Trophoblast cell (in vitro differentiated cells and primary cell): ENCODE data around the gene BRS3.

ENCODE experiments used
- DNase-seq, 2 donors: peaks; one replicate each; pipeline ENCODE4 v3.0.0-alpha.2; 2016
- H2AFZ ChIP-seq: 2 replicates; pipeline ENCODE4 v1.6.1; 2013; ENCODE audit warnings: low read length, moderate library complexity, mild to moderate bottlenecking; ENCODE audit not compliant: insufficient read depth, poor library complexity
- H2AK5ac ChIP-seq: 2 replicates; pipeline ENCODE4 v1.6.1; 2013; ENCODE audit warnings: mild to moderate bottlenecking, low read length
- H2BK120ac ChIP-seq: 2 replicates; pipeline ENCODE4 v1.6.1; 2013; ENCODE audit warnings: low read length, mild to moderate bottlenecking, moderate library complexity; ENCODE audit not compliant: insufficient read depth, poor library complexity
- H2BK12ac ChIP-seq: 2 replicates; pipeline ENCODE4 v1.6.1; 2013; ENCODE audit warnings: mild to moderate bottlenecking, low read length, moderate library complexity
- H2BK5ac ChIP-seq: 2 replicates; pipeline ENCODE4 v1.6.1; 2013; ENCODE audit warnings: low read length, low read depth, moderate library complexity, mild to moderate bottlenecking; ENCODE audit not compliant: poor library complexity
- H3K14ac ChIP-seq: 2 replicates; pipeline ENCODE4 v1.6.1; 2013; ENCODE audit warnings: mild to moderate bottlenecking, low read length
- H3K18ac ChIP-seq: 2 replicates; pipeline ENCODE4 v1.6.1; 2013; ENCODE audit warnings: mild to moderate bottlenecking, low read length
- H3K23ac ChIP-seq: 2 replicates; pipeline ENCODE4 v1.6.1; 2013; ENCODE audit warnings: low read length
- H3K27ac ChIP-seq: 2 replicates; pipeline ENCODE4 v1.5.1; 2013; ENCODE audit warnings: low read depth, mild to moderate bottlenecking, inconsistent platforms, low read length, moderate library complexity
- H3K27me3 ChIP-seq: 2 replicates; pipeline ENCODE4 v1.6.1; 2013; ENCODE audit warnings: inconsistent platforms, mild to moderate bottlenecking, low read length, moderate library complexity; ENCODE audit not compliant: insufficient read depth
- H3K36me3 ChIP-seq, 2 experiments: 1 replicate in 1 of 2; 2 replicates in 1 of 2; pipeline ENCODE4 v1.6.1; 2013; ENCODE audit warnings: low read length in 2 of 2, mild to moderate bottlenecking in 2 of 2, moderate library complexity in 1 of 2; ENCODE audit not compliant: insufficient read depth in 2 of 2, control insufficient read depth in 1 of 2
- H3K4ac ChIP-seq: 2 replicates; pipeline ENCODE4 v1.6.1; 2013; ENCODE audit warnings: low read depth, mild to moderate bottlenecking, low read length, moderate library complexity
- H3K4me1 ChIP-seq, 2 experiments: 1 replicate in 1 of 2; 2 replicates in 1 of 2; pipeline ENCODE4 v1.6.1; 2013; ENCODE audit warnings: low read length in 2 of 2, mild to moderate bottlenecking in 2 of 2, moderate library complexity in 1 of 2; ENCODE audit not compliant: insufficient read depth in 2 of 2, control insufficient read depth in 1 of 2
- H3K4me2 ChIP-seq: 2 replicates; pipeline ENCODE4 v1.6.1; 2013; ENCODE audit warnings: inconsistent platforms, mild to moderate bottlenecking, low read length, moderate library complexity
- H3K4me3 ChIP-seq: 2 replicates; pipeline ENCODE4 v1.5.1; 2013; ENCODE audit warnings: mild to moderate bottlenecking, low read depth, low read length, inconsistent platforms
- H3K79me1 ChIP-seq: one replicate; pipeline ENCODE4 v1.6.1; 2013; ENCODE audit warnings: low read length
- H3K79me2 ChIP-seq: 2 replicates; pipeline ENCODE4 v1.6.1; 2013; ENCODE audit warnings: low read length, mild to moderate bottlenecking; ENCODE audit not compliant: control insufficient read depth, insufficient read depth, poor library complexity
- H3K9ac ChIP-seq: 2 replicates; pipeline ENCODE4 v1.6.1; 2013; ENCODE audit warnings: mild to moderate bottlenecking, low read length
- H3K9me3 ChIP-seq: 2 replicates; pipeline ENCODE4 v1.6.1; 2013; ENCODE audit warnings: low read depth, mild to moderate bottlenecking, control low read depth, inconsistent platforms, low read length; ENCODE audit not compliant: insufficient read depth
- H4K12ac ChIP-seq: 2 replicates; pipeline ENCODE4 v1.6.1; 2013; ENCODE audit warnings: low read depth, mild to moderate bottlenecking, low read length, moderate library complexity
- H4K8ac ChIP-seq: 2 replicates; pipeline ENCODE4 v1.6.1; 2013; ENCODE audit warnings: low read depth, mild to moderate bottlenecking, low read length, moderate library complexity
- H4K91ac ChIP-seq: one replicate; pipeline ENCODE4 v1.6.1; 2013; ENCODE audit warnings: low read depth, mild to moderate bottlenecking, low read length, moderate library complexity
- WGBS: extraction: QIAGEN DNeasy Blood & Tissue Kit; methylation state at CpG from one replicate; pipeline ENCODE4 v1.1.7; 2013; ENCODE audit warnings: missing lambda C conversion rate; ENCODE audit not compliant: insufficient read length, insufficient coverage; ENCODE audit errors: extremely low coverage; 5-methylcytosine and 5-hydroxymethylcytosine counted together

The BRS3 gene

DNA sequence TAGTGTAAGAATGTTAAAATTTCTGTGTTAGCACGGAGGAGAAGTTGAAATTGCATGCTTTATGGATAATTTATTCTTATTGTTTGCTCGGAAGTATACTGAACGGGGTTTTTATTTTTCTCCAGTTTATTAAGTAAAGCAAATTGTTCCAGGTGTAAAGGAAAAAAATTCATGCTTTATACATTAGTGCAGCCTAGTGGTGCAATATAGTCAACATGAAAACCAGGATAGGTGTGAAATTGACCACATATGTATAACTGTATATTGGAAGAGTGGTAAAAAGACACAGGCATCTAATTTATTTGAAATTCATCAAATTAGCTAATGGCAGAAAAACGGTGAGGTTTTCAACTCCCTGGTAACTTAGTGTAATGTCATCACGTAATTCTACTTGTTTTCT, 959 bp downstream of the BRS3 start:
- Histone ChIP-seq H3K14ac (no peak overlapping the region), H2BK120ac (no peak overlapping the region), H3K4me3 (no peak overlapping the region), H2AK5ac (no peak overlapping the region), H4K91ac (no peak overlapping the region), H3K9me3 (no peaks in the 10 kb centered on the region), H3K79me1 (no peaks in the 10 kb centered on the region), H2BK5ac (no peak overlapping the region), H3K27me3 (no peaks in the 10 kb centered on the region), H3K4me2 (no peak overlapping the region), H4K12ac (no peak overlapping the region), H3K23ac (no peak overlapping the region), H2AFZ (no peak overlapping the region), H3K36me3 (no peaks in the 10 kb centered on the region), H3K4me1 (no peaks in the 10 kb centered on the region), H4K8ac (no peak overlapping the region), H3K79me2 (no peaks in the 10 kb centered on the region), H3K4ac (no peak overlapping the region), H3K9ac (no peak overlapping the region), H2BK12ac (no peak overlapping the region), H3K27ac (no peak overlapping the region), H3K18ac (no peak overlapping the region)
- 100% methylated on average over 1 of the region's 5 CpGs for WGBS
- peak in 1 of 2 donors; percentile 6 for DNase-seq

DNA sequence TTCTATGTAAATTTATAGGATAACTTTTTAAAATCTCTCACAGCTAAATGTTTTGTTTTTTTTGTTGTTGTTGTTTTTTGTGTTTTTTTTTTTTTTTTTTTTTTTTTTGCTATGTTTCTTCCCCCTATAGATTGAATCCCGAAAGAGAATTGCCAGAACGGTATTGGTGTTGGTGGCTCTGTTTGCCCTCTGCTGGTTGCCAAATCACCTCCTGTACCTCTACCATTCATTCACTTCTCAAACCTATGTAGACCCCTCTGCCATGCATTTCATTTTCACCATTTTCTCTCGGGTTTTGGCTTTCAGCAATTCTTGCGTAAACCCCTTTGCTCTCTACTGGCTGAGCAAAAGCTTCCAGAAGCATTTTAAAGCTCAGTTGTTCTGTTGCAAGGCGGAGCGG, 4.1 kb downstream of the BRS3 start:
- no CpG with 5 or more reads among the region's 6 CpGs for WGBS
- H2BK120ac ChIP-seq, result no peak overlapping the region

GRCh38 chrX:136493011-136493410, 5.3 kb downstream of the BRS3 start:
- Histone ChIP-seq H3K4me1 (no peaks in the 10 kb centered on the region), H3K18ac (no peak overlapping the region), H2BK120ac (no peak overlapping the region), H4K12ac (no peak overlapping the region), H3K4me3 (no peak overlapping the region), H3K23ac (no peak overlapping the region), H4K8ac (no peak overlapping the region), H3K79me2 (peaks cover 2% of the 10 kb centered on the region), H3K79me1 (peaks cover 10% of the 10 kb centered on the region), H2AK5ac (no peak overlapping the region), H3K36me3 (no peaks in the 10 kb centered on the region), H3K9me3 (no peaks in the 10 kb centered on the region), H3K9ac (no peak overlapping the region), H2BK12ac (no peak overlapping the region), H3K14ac (no peak overlapping the region), H2AFZ (no peak overlapping the region), H4K91ac (no peak overlapping the region), H3K4me2 (no peak overlapping the region), H2BK5ac (no peak overlapping the region), H3K27me3 (no peaks in the 10 kb centered on the region), H3K27ac (no peak overlapping the region), H3K4ac (no peak overlapping the region)
- DNase-seq, result no peak
- whole genome bisulfite sequencing, result no CpG with 5 or more reads among the region's 1 CpG

More for the DNA sequence above, 4.1 kb downstream of the BRS3 start:
- H2AFZ ChIP-seq, result no peak overlapping the region
- no peaks in the 10 kb centered on the region for H3K4me1 ChIP-seq
- H3K27me3 ChIP-seq, result no peaks in the 10 kb centered on the region
- no peak overlapping the region for H3K4me2 ChIP-seq
- no peak overlapping the region for H2BK12ac ChIP-seq
- H4K91ac ChIP-seq, result no peak overlapping the region
- no peak overlapping the region for H3K18ac ChIP-seq
- H3K4ac ChIP-seq, result no peak overlapping the region
- no peak overlapping the region for H4K8ac ChIP-seq
- H3K79me1 ChIP-seq, result peaks cover 3% of the 10 kb centered on the region
- no peak overlapping the region for H2AK5ac ChIP-seq
- no peaks in the 10 kb centered on the region for H3K9me3 ChIP-seq
- no peak overlapping the region for H3K27ac ChIP-seq
- H3K14ac ChIP-seq, result no peak overlapping the region
- no peak overlapping the region for H2BK5ac ChIP-seq
- H3K4me3 ChIP-seq, result no peak overlapping the region
- H4K12ac ChIP-seq, result no peak overlapping the region
- H3K36me3 ChIP-seq, result no peaks in the 10 kb centered on the region
- H3K9ac ChIP-seq, result no peak overlapping the region
- DNase-seq, result no peak
- H3K79me2 ChIP-seq, result no peaks in the 10 kb centered on the region
- H3K23ac ChIP-seq, result no peak overlapping the region

GRCh38 chrX:136495043-136495442, 7.3 kb downstream of the BRS3 start:
- Histone ChIP-seq H3K14ac (no peak overlapping the region), H3K23ac (no peak overlapping the region), H2AK5ac (no peak overlapping the region), H3K27me3 (no peaks in the 10 kb centered on the region), H2BK120ac (no peak overlapping the region), H2BK12ac (no peak overlapping the region), H4K8ac (no peak overlapping the region), H3K9ac (no peak overlapping the region), H3K18ac (no peak overlapping the region), H3K36me3 (no peaks in the 10 kb centered on the region), H3K4ac (no peak overlapping the region), H3K4me2 (no peak overlapping the region), H4K91ac (no peak overlapping the region), H2AFZ (no peak overlapping the region), H3K4me1 (no peaks in the 10 kb centered on the region), H3K79me2 (peaks cover 2% of the 10 kb centered on the region), H2BK5ac (no peak overlapping the region), H3K9me3 (no peaks in the 10 kb centered on the region), H3K79me1 (peaks cover 10% of the 10 kb centered on the region), H3K27ac (no peak overlapping the region), H3K4me3 (no peak overlapping the region), H4K12ac (no peak overlapping the region)
- DNase-seq, result no peak
- no CpG with 5 or more reads among the region's 4 CpGs for WGBS
